Measurements from ENCODE around the gene SRPX. TPM values are rescaled to one million over a fixed set of nuclear protein-coding genes. Genes with fewer than 3 reads are reported as not detected.
A peak's percentile ranks its signal among the peaks of the same experiment; 100 is the strongest.

The SRPX gene
- total RNA-seq, 1 experiment from 2014 or later = 6.2 TPM

- no peak for DNase-seq
- H3K9me3 ChIP-seq = no peaks in the 10 kb centered on the region
- no peaks in the 10 kb centered on the region for H3K36me3 ChIP-seq
- no peak overlapping the region for H3K4me3 ChIP-seq
- H3K27me3 ChIP-seq = no peaks in the 10 kb centered on the region
Observed at GRCh38 chrX:38216642-38217041, 4.0 kb downstream of the SRPX start.

GRCh38 chrX:38214551-38215531, 5.8 kb downstream of the SRPX start:
- peak; percentile 23 for DNase-seq
- Histone ChIP-seq H3K36me3 (no peaks in the 10 kb centered on the region), H3K27me3 (no peaks in the 10 kb centered on the region), H3K9me3 (no peaks in the 10 kb centered on the region), H3K4me3 (no peak overlapping the region)

DNA sequence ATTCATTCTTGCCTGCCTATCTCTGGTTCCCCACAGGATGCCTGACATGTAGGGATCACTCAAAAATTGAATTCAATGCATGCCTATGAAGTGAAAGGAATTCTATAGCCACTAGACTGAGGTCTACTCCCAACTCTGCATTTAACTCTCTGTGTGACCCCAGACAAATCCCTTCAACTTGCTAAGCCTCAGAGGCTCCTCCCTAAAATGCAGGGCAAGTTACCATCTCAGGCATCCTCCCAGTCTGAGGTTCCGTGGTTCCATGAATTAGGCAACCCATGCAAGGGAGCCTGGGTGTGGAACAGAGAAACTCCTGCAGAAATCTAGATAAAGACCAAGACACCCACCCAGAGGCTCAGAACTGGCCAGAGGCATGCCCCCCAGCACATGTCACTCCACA, 6.6 kb downstream of the SRPX start:
- no peak for DNase-seq
- no peaks in the 10 kb centered on the region for H3K27me3 ChIP-seq
- H3K36me3 ChIP-seq = no peaks in the 10 kb centered on the region
- H3K4me3 ChIP-seq = no peak overlapping the region
- no peaks in the 10 kb centered on the region for H3K9me3 ChIP-seq

- H3K4me3 ChIP-seq = no peak overlapping the region
- no peaks in the 10 kb centered on the region for H3K27me3 ChIP-seq
- no peaks in the 10 kb centered on the region for H3K9me3 ChIP-seq
- DNase-seq = no peak
- no peaks in the 10 kb centered on the region for H3K36me3 ChIP-seq
Observed at GRCh38 chrX:38211891-38212635, 8.6 kb downstream of the SRPX start.

DNA sequence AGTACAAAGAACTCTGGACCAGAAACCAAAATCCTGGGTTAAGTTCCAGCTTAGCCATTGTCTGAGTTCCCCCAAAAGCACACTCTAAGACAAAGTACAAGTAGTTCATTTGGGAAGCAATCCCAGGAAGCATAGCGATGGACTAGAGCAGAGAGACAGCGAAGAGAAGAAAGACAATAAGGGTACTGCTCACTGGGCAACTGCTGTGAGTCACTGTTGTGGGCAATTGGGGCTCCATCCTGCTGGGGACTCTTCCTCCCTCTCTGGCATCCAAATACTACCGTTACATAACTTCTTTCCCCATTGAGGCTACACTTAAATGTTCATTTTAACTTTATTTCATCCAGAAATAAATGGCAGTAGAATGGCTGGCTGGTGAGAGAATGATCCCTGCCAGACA, 14.1 kb downstream of the SRPX start:
- DNase-seq = no peak
- no peaks in the 10 kb centered on the region for H3K27me3 ChIP-seq
- H3K4me3 ChIP-seq = no peak overlapping the region
- H3K9me3 ChIP-seq = no peaks in the 10 kb centered on the region
- no peaks in the 10 kb centered on the region for H3K36me3 ChIP-seq

- H3K4me3 ChIP-seq = no peak overlapping the region
- H3K36me3 ChIP-seq = no peaks in the 10 kb centered on the region
- no peaks in the 10 kb centered on the region for H3K9me3 ChIP-seq
- no peaks in the 10 kb centered on the region for H3K27me3 ChIP-seq
- no peak for DNase-seq
Observed at GRCh38 chrX:38206036-38206435, 14.6 kb downstream of the SRPX start.

DNA sequence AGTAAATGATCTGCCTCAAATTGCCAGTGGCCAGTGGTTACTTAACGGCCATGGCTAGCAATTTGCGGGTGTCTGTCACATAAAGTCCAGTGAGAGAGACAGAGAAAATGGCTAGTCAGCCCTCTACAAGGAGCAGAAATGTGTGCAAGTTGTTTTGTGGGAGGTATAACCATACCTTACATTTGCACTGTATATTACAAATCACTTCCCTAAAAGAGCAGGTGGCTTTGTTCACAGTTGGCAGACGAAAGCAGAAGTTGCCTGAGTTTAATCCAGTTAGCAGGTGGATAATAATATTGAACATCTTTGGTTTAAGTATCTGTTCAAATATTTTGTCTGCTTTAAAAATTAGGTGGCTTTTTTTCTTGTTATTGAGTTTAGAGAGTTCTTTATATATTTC, 15.6 kb downstream of the SRPX start:
- H3K27me3 ChIP-seq = no peaks in the 10 kb centered on the region
- H3K9me3 ChIP-seq = no peaks in the 10 kb centered on the region
- no peak for DNase-seq
- H3K4me3 ChIP-seq = no peak overlapping the region
- no peaks in the 10 kb centered on the region for H3K36me3 ChIP-seq

DNA sequence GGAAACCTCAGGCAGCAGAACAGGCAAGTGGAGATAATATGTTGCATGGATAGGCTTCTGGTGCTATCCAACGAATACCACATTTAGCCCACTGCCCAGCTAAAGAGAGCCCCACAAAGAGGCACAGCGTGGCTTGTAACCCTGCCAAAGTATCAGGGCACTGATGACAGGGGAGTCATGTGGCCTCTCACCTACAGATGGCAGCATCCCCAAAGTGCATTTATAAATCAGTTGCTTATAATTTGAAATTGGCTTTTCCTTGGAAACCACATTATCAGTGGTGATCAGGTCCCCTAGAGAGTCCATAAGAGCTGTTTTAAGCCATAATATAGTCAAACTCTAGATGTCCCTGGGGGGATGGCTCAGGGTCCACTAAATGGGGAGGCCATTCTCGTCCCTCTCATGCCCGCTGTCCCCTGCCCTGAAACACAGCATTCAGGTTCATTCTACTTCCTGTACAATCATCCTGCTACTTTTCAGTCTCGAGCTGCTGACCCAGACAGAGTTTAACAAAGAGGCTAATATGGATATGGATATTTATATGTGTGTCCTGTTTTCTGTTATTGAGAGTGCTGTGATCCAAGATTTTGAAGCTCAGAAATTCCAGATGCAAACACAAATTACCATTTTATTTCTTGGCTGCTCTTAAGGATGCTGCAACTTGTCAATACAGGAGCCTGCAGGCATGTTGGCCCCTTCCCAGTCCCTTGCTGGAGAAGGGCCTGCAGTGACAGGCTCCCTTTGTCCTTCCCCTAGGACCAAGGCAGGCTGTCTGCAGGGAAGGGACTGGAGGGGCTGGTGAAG, 28.5 kb downstream of the SRPX start:
- no peak overlapping the region for H3K4me3 ChIP-seq
- DNase-seq = no peak
- H3K9me3 ChIP-seq = no peaks in the 10 kb centered on the region
- no peaks in the 10 kb centered on the region for H3K27me3 ChIP-seq
- no peaks in the 10 kb centered on the region for H3K36me3 ChIP-seq

- no peaks in the 10 kb centered on the region for H3K36me3 ChIP-seq
- H3K27me3 ChIP-seq = no peaks in the 10 kb centered on the region
- H3K4me3 ChIP-seq = no peak overlapping the region
- DNase-seq = no peak
- no peaks in the 10 kb centered on the region for H3K9me3 ChIP-seq
Observed at GRCh38 chrX:38189431-38190250, 31.0 kb downstream of the SRPX start.

DNA sequence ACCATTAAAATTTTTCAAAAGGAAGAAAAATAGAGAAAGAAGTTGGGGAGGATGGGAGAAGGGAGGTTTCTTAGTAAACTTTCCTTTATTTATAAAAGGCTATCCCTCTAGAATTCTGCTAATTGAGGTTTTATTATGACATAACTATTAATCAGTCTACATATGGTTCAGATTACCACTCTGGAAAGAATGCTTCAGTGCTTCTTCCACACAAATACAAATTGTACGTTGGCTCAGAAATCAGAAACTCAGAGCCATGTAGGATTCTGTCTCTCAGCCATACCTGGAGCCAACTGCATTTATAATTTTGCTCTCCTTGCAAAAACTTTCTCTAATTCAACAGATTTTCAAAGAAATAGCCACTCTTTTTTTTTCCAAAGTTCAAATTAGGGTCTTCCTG, 37.1 kb downstream of the SRPX start:
- H3K36me3 ChIP-seq = no peaks in the 10 kb centered on the region
- DNase-seq = no peak
- no peaks in the 10 kb centered on the region for H3K9me3 ChIP-seq
- no peaks in the 10 kb centered on the region for H3K27me3 ChIP-seq
- no peak overlapping the region for H3K4me3 ChIP-seq

DNA sequence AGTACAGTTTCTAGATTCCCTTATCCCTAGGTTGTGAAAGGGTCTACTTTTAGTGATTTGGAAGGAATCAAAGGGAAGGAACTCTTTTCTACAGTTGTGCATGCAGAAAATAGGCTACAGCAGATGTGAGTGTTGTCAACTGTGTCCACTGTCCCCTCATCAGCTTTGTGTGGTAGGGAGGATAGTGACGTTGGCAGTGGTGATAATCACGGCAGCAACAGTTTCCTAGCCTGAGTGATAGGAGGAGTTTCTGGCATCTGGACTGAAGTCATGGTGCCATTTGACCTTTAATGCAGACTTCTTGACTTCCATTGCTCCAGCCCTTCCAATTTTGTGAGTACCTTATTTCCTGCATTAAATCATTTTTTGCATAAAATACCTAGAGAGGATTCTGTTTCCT, 39.3 kb downstream of the SRPX start:
- Histone ChIP-seq H3K36me3 (no peaks in the 10 kb centered on the region), H3K27me3 (no peaks in the 10 kb centered on the region), H3K9me3 (no peaks in the 10 kb centered on the region), H3K4me3 (no peak overlapping the region)
- DNase-seq = no peak

DNA sequence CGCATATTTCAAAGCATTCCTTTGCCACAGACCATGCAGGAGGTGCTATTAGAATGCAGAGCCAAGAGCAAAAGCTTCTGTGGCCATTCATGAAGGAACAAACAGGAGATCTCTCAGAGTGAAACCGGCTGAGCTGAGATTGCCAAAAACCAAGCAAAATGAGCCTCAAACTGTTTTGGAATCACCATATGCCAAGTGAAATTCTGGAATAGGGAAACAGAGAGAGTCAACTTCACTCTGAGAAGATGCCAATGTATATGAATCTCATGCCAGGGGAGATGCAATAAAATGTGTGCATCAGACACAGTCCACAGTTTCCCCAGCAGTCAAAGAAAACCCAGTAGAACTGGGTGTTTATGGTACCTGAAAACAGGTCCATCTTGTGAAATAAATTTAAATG, 42.3 kb downstream of the SRPX start:
- no peak overlapping the region for H3K4me3 ChIP-seq
- H3K27me3 ChIP-seq = no peaks in the 10 kb centered on the region
- H3K9me3 ChIP-seq = no peaks in the 10 kb centered on the region
- no peak for DNase-seq
- H3K36me3 ChIP-seq = no peaks in the 10 kb centered on the region

DNA sequence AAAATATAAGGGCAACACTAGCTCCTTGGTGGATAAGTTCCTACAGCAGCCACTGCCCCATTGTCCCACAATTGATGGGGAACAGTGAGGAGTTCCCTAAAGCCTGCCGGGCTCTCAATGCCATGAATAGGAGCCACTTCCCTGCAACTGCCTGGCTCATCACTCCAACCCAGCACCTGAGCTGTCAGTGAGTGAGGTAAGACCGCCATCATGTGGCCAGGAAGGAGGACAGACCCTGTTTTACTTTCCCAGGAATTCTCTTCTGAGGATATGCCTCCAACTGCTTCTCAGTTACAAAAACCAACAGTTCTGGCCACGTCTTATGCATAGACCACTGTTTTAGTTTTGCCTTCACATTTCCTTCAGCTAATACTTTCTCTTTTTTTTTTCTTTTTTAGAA, 45.5 kb downstream of the SRPX start:
- Histone ChIP-seq H3K9me3 (no peaks in the 10 kb centered on the region), H3K36me3 (no peaks in the 10 kb centered on the region), H3K4me3 (no peak overlapping the region), H3K27me3 (no peaks in the 10 kb centered on the region)
- peak; percentile 29 for DNase-seq

DNA sequence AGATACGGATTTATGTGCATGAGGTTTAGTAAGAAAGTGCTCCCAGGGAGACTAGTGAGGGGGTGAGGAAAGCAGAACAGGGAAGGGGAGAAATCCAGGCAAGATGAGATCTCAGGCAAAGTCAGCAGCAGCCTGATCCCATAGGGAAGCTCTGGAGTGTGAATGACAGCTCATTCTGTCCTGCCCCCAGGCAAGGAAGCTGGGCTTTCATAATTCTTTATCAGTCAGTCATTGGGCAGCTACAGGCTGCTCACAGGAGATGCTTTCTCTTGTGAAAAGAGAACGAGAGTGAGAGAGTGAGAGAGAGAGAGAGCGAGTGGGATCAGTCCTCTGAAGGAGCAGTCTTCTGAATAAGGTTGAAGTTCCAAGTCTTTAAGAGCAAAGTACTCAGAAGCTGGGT, 48.1 kb downstream of the SRPX start:
- H3K27me3 ChIP-seq = no peaks in the 10 kb centered on the region
- no peaks in the 10 kb centered on the region for H3K36me3 ChIP-seq
- H3K9me3 ChIP-seq = no peaks in the 10 kb centered on the region
- no peak overlapping the region for H3K4me3 ChIP-seq
- no peak for DNase-seq

DNA sequence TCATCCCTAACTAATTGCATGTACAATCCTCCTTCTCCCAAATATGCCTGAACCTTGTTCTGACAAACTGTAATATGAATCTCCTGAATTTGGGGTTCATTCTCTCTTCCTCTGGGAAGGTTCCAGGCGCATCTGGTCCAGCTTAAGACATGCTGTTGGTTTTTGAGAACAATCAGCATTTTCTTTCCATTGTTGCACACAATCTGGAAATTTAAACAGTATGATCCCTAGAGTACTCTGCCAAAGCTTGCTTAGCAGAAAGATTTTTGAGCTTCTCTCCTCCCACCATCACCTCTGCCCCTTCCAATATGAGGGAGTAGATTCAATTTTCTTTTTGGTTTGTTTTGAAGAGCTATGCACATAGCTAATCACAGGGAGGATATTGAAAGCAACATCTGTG, 50.1 kb downstream of the SRPX start:
- DNase-seq = no peak
- no peaks in the 10 kb centered on the region for H3K27me3 ChIP-seq
- H3K36me3 ChIP-seq = no peaks in the 10 kb centered on the region
- no peaks in the 10 kb centered on the region for H3K9me3 ChIP-seq
- no peak overlapping the region for H3K4me3 ChIP-seq

- H3K9me3 ChIP-seq = no peaks in the 10 kb centered on the region
- H3K27me3 ChIP-seq = no peaks in the 10 kb centered on the region
- H3K36me3 ChIP-seq = no peaks in the 10 kb centered on the region
- DNase-seq = no peak
- H3K4me3 ChIP-seq = no peak overlapping the region
Observed at GRCh38 chrX:38166478-38167083, 54.1 kb downstream of the SRPX start.
